Measurements from ENCODE around the gene RAB1A. TPM values are rescaled to one million over a fixed set of nuclear protein-coding genes. Genes with fewer than 3 reads are reported as not detected.
"Not testable (repeated sequence)": the region's sequence is repeated elsewhere in the genome, so short reads cannot be mapped to it uniquely, and the experiment has no call there.

The RAB1A gene
- total and polyA plus RNA-seq, 9 donors = 75.6 to 188 (median 139) TPM

DNA sequence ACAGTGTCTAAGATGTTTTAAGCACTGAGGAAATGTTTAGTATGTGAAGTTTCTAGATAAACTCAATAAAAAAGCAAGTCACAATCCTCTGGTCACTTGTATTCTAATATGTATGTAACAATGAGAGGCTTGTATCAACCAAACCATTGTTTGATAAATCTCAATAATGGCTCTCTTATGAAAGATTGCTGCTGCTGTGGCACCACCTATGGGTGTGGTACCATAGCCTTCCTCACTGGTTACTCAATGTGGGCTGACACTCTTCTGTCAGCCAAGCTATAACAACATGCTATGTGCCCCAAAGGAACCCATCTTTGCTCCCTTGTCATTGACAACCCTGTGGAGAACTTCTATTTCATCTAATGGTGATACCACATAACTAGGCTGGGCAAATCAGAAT is 12.6 kb upstream of the RAB1A start:
- no peak overlapping the region for H3K4me3 ChIP-seq (ENCODE audit: low read length)
- H3K27me3 ChIP-seq (ENCODE audit: control insufficient read depth, insufficient read depth, low read length) = no peaks in the 10 kb centered on the region
- no peak for DNase-seq
- H3K9me3 ChIP-seq (replicated peaks; ENCODE audit: control insufficient read depth, low read depth, low read length) = no peaks in the 10 kb centered on the region
- no peaks in the 10 kb centered on the region for H3K4me1 ChIP-seq (ENCODE audit: control insufficient read depth, insufficient read depth, low read length)
- H3K36me3 ChIP-seq (ENCODE audit: control insufficient read depth, insufficient read depth, low read length) = no peaks in the 10 kb centered on the region
- H3K27ac ChIP-seq (ENCODE audit: low read length) = no peak overlapping the region

GRCh38 chr2:65137197-65137775 is 7.4 kb upstream of the RAB1A start:
- Histone ChIP-seq H3K36me3 (ENCODE audit: control insufficient read depth, insufficient read depth, low read length) (no peaks in the 10 kb centered on the region), H3K9me3 (replicated peaks; ENCODE audit: control insufficient read depth, low read depth, low read length) (no peaks in the 10 kb centered on the region), H3K27ac (ENCODE audit: low read length) (no peak overlapping the region), H3K27me3 (ENCODE audit: control insufficient read depth, insufficient read depth, low read length) (peaks cover 2% of the 10 kb centered on the region), H3K4me3 (ENCODE audit: low read length) (no peak overlapping the region), H3K4me1 (ENCODE audit: control insufficient read depth, insufficient read depth, low read length) (no peaks in the 10 kb centered on the region)
- DNase-seq = no peak
- no CpG with 5 or more reads among the region's 2 CpGs for whole genome bisulfite sequencing (ENCODE audit: insufficient coverage)

- Histone ChIP-seq H3K4me1 (ENCODE audit: control insufficient read depth, insufficient read depth, low read length) (no peaks in the 10 kb centered on the region), H3K27me3 (ENCODE audit: control insufficient read depth, insufficient read depth, low read length) (peaks cover 2% of the 10 kb centered on the region), H3K4me3 (ENCODE audit: low read length) (no peak overlapping the region), H3K27ac (ENCODE audit: low read length) (no peak overlapping the region), H3K36me3 (ENCODE audit: control insufficient read depth, insufficient read depth, low read length) (no peaks in the 10 kb centered on the region), H3K9me3 (replicated peaks; ENCODE audit: control insufficient read depth, low read depth, low read length) (no peaks in the 10 kb centered on the region)
- DNase-seq = no peak
- WGBS (ENCODE audit: insufficient coverage) = no CpG with 5 or more reads among the region's 1 CpG
These were observed 6.3 kb upstream of the RAB1A start for GRCh38 chr2:65136253-65136652.

DNA sequence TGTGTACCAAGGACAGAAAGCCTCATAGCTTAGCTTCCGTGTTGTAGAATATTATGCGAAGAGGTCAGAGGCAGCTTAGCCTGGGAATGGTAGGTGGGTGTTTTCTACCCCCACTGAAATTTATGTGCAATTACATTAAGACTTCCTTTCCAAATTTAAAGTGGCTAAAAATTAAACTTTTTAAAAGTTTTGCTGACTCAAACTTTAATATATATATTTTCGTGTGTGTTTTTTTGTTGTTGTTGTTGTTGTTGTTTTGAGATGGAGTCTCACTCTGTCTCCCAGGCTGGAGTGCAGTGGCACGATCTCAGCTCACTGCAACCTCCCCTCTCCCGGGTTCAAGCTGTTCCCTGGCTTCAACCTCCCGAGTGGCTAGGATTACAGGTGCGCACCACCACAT is 4.3 kb upstream of the RAB1A start:
- H3K4me3 ChIP-seq (ENCODE audit: low read length) = no peak overlapping the region
- H3K4me1 ChIP-seq (ENCODE audit: control insufficient read depth, insufficient read depth, low read length) = peaks cover 4% of the 10 kb centered on the region
- peaks cover 2% of the 10 kb centered on the region for H3K27me3 ChIP-seq (ENCODE audit: control insufficient read depth, insufficient read depth, low read length)
- H3K27ac ChIP-seq (ENCODE audit: low read length) = no peak overlapping the region
- H3K36me3 ChIP-seq (ENCODE audit: control insufficient read depth, insufficient read depth, low read length) = no peaks in the 10 kb centered on the region
- WGBS (ENCODE audit: insufficient coverage) = no CpG with 5 or more reads among the region's 7 CpGs
- H3K9me3 ChIP-seq (replicated peaks; ENCODE audit: control insufficient read depth, low read depth, low read length) = no peaks in the 10 kb centered on the region
- DNase-seq = no peak

GRCh38 chr2:65133626-65134025 is 3.7 kb upstream of the RAB1A start:
- Histone ChIP-seq H3K9me3 (replicated peaks; ENCODE audit: control insufficient read depth, low read depth, low read length) (no peaks in the 10 kb centered on the region), H3K4me3 (ENCODE audit: low read length) (no peak overlapping the region), H3K36me3 (ENCODE audit: control insufficient read depth, insufficient read depth, low read length) (no peaks in the 10 kb centered on the region), H3K4me1 (ENCODE audit: control insufficient read depth, insufficient read depth, low read length) (peaks cover 6% of the 10 kb centered on the region), H3K27ac (ENCODE audit: low read length) (no peak overlapping the region), H3K27me3 (ENCODE audit: control insufficient read depth, insufficient read depth, low read length) (peaks cover 2% of the 10 kb centered on the region)
- WGBS (ENCODE audit: insufficient coverage) = 60% methylated on average over 1 of the region's 4 CpGs
- no peak for DNase-seq

- H3K4me3 ChIP-seq (ENCODE audit: low read length); DNase-seq; H3K9me3 ChIP-seq (replicated peaks; ENCODE audit: control insufficient read depth, low read depth, low read length); H3K4me1 ChIP-seq (ENCODE audit: control insufficient read depth, insufficient read depth, low read length); H3K36me3 ChIP-seq (ENCODE audit: control insufficient read depth, insufficient read depth, low read length); H3K27me3 ChIP-seq (ENCODE audit: control insufficient read depth, insufficient read depth, low read length); H3K27ac ChIP-seq (ENCODE audit: low read length): not testable (repeated sequence)
- WGBS (ENCODE audit: insufficient coverage) = 95% methylated on average over 10 of the region's 15 CpGs
These were observed 3.0 kb upstream of the RAB1A start for GRCh38 chr2:65132930-65133329.

- H3K4me3 ChIP-seq (ENCODE audit: low read length) = peak overlapping the region; percentile 59
- DNase-seq = no peak
- H3K4me1 ChIP-seq (ENCODE audit: control insufficient read depth, insufficient read depth, low read length) = peaks cover 9% of the 10 kb centered on the region
- no peaks in the 10 kb centered on the region for H3K36me3 ChIP-seq (ENCODE audit: control insufficient read depth, insufficient read depth, low read length)
- H3K9me3 ChIP-seq (replicated peaks; ENCODE audit: control insufficient read depth, low read depth, low read length) = no peaks in the 10 kb centered on the region
- peak overlapping the region; percentile 75 for H3K27ac ChIP-seq (ENCODE audit: low read length)
- 5% methylated on average over 16 of the region's 19 CpGs for WGBS (ENCODE audit: insufficient coverage)
- H3K27me3 ChIP-seq (ENCODE audit: control insufficient read depth, insufficient read depth, low read length) = peaks cover 2% of the 10 kb centered on the region
These were observed 814 bp upstream of the RAB1A start for GRCh38 chr2:65130664-65131175.

DNA sequence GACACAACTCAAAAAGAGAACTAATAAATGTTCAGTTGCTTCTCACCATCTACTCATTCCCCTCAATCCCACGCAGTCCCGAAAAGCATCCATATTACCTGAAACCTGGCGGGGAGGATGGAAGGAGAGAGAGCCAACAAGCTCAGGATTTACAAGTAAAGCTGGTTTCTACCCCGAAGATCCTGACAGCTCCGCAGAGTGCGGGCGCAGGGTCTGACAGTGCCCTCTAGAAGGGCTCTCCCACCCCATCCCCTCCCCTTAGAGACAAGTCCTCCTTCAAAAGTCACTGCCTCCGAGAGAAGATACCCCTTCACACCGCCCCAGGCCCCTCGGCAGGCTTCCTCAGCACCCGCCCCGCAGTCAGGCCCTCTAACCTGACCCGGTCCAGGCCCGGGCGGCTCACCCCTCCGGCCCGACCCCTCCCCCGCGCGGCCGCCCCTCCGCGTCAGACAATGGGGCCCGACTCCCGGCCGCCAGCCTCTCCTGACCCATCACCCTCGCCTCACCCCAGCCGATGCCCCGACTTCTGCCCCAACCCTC is 550 bp downstream of the RAB1A start:
- H3K4me3 ChIP-seq (ENCODE audit: low read length) = peak overlapping the region; percentile 99
- no peaks in the 10 kb centered on the region for H3K36me3 ChIP-seq (ENCODE audit: control insufficient read depth, insufficient read depth, low read length)
- peak overlapping the region; percentile 100 for H3K27ac ChIP-seq (ENCODE audit: low read length)
- WGBS (ENCODE audit: insufficient coverage) = under 1% methylated on average over 26 of the region's 29 CpGs
- peak; percentile 70 for DNase-seq
- no peaks in the 10 kb centered on the region for H3K9me3 ChIP-seq (replicated peaks; ENCODE audit: control insufficient read depth, low read depth, low read length)
- H3K4me1 ChIP-seq (ENCODE audit: control insufficient read depth, insufficient read depth, low read length) = peaks cover 11% of the 10 kb centered on the region
- peaks cover 2% of the 10 kb centered on the region for H3K27me3 ChIP-seq (ENCODE audit: control insufficient read depth, insufficient read depth, low read length)

- Histone ChIP-seq H3K27ac (ENCODE audit: low read length) (peak overlapping the region; percentile 100), H3K27me3 (ENCODE audit: control insufficient read depth, insufficient read depth, low read length) (peaks cover 2% of the 10 kb centered on the region), H3K4me1 (ENCODE audit: control insufficient read depth, insufficient read depth, low read length) (peaks cover 12% of the 10 kb centered on the region), H3K4me3 (ENCODE audit: low read length) (peak overlapping the region; percentile 99), H3K36me3 (ENCODE audit: control insufficient read depth, insufficient read depth, low read length) (no peaks in the 10 kb centered on the region), H3K9me3 (replicated peaks; ENCODE audit: control insufficient read depth, low read depth, low read length) (no peaks in the 10 kb centered on the region)
- DNase-seq = peak; percentile 64
- WGBS (ENCODE audit: insufficient coverage) = 22% methylated on average over 6 of the region's 8 CpGs
These were observed 1.4 kb downstream of the RAB1A start for GRCh38 chr2:65128297-65129190.

- not testable (repeated sequence) for H3K36me3 ChIP-seq (ENCODE audit: control insufficient read depth, insufficient read depth, low read length); H3K4me1 ChIP-seq (ENCODE audit: control insufficient read depth, insufficient read depth, low read length); DNase-seq; H3K27ac ChIP-seq (ENCODE audit: low read length); H3K27me3 ChIP-seq (ENCODE audit: control insufficient read depth, insufficient read depth, low read length); H3K4me3 ChIP-seq (ENCODE audit: low read length); H3K9me3 ChIP-seq (replicated peaks; ENCODE audit: control insufficient read depth, low read depth, low read length)
- WGBS (ENCODE audit: insufficient coverage) = no CpG with 5 or more reads among the region's 7 CpGs
These were observed 4.4 kb downstream of the RAB1A start for GRCh38 chr2:65125457-65125856.

Measured in muscle of leg (tissue), 11 donors.